ENCODE measurements around the gene FGFR4. TPM values are rescaled to one million over a fixed set of nuclear protein-coding genes. Genes with fewer than 3 reads are reported as not detected.

The FGFR4 gene
- total RNA-seq, 1 donor from 2014 or later: 1.4 TPM

DNA sequence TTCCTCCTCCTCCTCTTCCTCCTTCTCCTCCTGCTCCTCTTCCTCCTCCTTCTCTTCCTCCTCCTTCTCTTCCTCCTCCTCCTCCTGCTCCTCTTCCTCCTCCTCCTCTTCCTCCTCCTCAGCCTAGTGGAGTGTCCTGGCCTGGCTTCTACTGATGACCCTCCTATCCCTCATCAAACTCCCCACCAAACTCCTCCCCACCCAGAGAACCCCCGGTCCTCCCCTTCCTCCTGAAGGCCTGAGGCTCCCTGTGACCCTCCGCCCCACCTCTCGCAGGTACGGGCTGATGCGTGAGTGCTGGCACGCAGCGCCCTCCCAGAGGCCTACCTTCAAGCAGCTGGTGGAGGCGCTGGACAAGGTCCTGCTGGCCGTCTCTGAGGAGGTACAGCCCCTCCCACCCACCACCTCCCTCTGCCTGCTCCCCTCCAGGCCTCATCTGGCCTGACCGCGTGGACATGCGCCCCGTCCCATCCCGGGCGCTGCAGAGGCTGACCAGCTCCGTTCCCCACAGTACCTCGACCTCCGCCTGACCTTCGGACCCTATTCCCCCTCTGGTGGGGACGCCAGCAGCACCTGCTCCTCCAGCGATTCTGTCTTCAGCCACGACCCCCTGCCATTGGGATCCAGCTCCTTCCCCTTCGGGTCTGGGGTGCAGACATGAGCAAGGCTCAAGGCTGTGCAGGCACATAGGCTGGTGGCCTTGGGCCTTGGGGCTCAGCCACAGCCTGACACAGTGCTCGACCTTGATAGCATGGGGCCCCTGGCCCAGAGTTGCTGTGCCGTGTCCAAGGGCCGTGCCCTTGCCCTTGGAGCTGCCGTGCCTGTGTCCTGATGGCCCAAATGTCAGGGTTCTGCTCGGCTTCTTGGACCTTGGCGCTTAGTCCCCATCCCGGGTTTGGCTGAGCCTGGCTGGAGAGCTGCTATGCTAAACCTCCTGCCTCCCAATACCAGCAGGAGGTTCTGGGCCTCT lies 10.6 kb downstream of the FGFR4 start:
- no peak for DNase-seq (ENCODE audit: low spot score)
- no peak for ATAC-seq
- intact Hi-C loops (cut with DNase I): no loop called here

GRCh38 chr5:177098120-177098469 lies 11.4 kb downstream of the FGFR4 start:
- intact Hi-C loops (cut with DNase I): no loop called here
- DNase-seq (ENCODE audit: low spot score) (no peak), ATAC-seq (no peak)

DNA sequence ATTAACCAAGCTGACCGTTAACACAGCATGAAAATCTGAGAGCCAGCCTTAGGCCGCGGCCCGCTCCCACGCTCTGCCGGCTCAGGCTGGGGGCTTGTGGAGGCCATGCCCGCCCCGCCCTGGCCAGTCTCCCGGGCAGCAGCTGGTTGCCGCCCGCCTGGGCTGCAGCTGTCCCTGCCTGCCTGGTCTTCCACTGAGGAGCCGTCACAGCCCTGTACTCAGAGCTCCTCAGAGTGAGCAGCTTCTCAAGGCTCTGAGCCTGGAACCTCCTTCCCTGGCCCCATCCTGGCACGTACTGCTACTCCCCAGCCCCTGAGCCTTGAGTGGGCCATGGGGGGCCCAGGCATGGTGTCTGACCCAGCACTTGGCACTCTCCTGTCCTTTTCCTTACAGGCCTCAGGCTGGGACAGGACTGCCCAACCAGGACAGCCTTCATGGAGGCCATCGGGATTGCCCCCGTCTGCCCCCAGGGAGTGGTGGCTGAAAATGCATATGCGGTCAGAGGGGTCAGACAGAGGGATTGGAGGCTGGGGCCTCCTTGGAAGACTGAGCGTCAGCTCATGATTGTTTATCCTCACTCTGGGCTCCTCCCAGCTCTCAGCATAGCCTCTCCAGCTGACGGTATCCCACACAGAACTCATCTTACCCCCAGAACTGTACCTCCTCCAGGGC lies 11.9 kb downstream of the FGFR4 start:
- DNase-seq (ENCODE audit: low spot score) (no peak), ATAC-seq (no peak)
- intact Hi-C loops (cut with DNase I): no loop called here

- intact Hi-C loops (cut with DNase I): no loop called here
- ATAC-seq (no peak), DNase-seq (ENCODE audit: low spot score) (no peak)
Observed at GRCh38 chr5:177099422-177100093, 12.8 kb downstream of the FGFR4 start.

- no peak for DNase-seq (ENCODE audit: low spot score)
- no peak for ATAC-seq
- intact Hi-C loops (cut with DNase I): no loop called here
Observed at GRCh38 chr5:177100714-177101121, 14.0 kb downstream of the FGFR4 start.

GRCh38 chr5:177103523-177104253 lies 17.0 kb downstream of the FGFR4 start:
- DNase-seq (ENCODE audit: low spot score) (no peak), ATAC-seq (no peak)
- intact Hi-C loops (cut with DNase I): no loop called here

GRCh38 chr5:177105691-177106476 lies 19.2 kb downstream of the FGFR4 start:
- intact Hi-C loops (cut with DNase I): no loop called here
- no peak for ATAC-seq
- no peak for DNase-seq (ENCODE audit: low spot score)

DNA sequence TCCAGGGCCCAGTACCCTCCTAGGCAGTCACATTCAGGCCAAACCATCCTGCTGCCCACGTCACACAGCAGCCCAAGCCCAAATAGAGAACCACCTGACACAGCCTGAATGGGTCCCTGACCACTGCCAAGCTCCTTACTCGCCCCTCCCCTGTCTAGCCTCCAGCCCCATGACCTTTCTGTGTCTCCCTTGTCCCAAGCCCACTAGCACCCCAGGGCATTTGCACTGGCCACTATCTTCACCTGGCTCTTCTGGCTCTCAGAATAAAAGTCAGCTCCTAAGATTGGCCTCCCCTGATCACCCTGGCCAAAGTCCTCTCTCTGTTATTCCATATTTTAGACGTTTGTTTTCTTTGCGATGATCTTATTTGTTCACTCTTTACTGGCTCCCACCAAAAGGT lies 20.4 kb downstream of the FGFR4 start:
- no peak for DNase-seq (ENCODE audit: low spot score)
- ATAC-seq: no peak
- intact Hi-C loops (cut with DNase I): no loop called here

GRCh38 chr5:177109810-177110209 lies 23.1 kb downstream of the FGFR4 start:
- peak; percentile 35 for ATAC-seq
- no peak for DNase-seq (ENCODE audit: low spot score)
- intact Hi-C loops (cut with DNase I): no loop called here

- DNase-seq (ENCODE audit: low spot score) (no peak), ATAC-seq (peak; percentile 32)
- intact Hi-C loops (cut with DNase I): no loop called here
Observed at GRCh38 chr5:177111720-177112394, 25.1 kb downstream of the FGFR4 start.

DNA sequence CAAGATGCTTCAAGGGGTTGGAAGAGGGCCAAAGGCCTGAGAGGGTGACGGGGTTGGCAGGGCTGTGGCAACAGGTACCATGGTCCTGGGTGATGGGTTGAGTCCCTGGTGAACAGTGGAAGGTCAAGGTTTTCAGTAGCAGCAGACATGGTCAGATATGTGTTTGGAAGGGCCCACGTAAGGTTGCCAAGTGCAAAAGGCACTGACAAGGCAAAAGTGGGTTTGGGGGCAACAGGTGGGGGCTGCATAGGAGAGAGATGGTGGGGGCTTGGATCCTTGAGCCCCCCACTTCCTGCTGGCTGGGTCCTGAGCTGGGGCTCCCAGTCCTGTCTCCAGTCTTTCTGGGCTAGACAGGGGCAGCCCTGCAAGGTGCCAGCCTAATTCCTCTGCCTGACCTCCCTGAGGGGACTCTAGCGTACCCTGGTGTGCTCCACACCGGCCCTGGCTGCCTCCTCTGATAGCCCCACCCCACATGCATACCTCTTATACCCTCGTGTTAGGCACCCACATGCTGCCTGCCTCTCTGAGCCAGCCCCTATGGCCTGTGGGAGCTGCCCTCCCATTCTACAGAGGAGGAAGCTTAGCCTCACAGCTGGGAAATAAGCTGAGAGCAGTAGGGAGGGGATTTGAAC lies 26.0 kb downstream of the FGFR4 start:
- DNase-seq (ENCODE audit: low spot score) (no peak), ATAC-seq (no peak)
- intact Hi-C loops (cut with DNase I): no loop called here

DNA sequence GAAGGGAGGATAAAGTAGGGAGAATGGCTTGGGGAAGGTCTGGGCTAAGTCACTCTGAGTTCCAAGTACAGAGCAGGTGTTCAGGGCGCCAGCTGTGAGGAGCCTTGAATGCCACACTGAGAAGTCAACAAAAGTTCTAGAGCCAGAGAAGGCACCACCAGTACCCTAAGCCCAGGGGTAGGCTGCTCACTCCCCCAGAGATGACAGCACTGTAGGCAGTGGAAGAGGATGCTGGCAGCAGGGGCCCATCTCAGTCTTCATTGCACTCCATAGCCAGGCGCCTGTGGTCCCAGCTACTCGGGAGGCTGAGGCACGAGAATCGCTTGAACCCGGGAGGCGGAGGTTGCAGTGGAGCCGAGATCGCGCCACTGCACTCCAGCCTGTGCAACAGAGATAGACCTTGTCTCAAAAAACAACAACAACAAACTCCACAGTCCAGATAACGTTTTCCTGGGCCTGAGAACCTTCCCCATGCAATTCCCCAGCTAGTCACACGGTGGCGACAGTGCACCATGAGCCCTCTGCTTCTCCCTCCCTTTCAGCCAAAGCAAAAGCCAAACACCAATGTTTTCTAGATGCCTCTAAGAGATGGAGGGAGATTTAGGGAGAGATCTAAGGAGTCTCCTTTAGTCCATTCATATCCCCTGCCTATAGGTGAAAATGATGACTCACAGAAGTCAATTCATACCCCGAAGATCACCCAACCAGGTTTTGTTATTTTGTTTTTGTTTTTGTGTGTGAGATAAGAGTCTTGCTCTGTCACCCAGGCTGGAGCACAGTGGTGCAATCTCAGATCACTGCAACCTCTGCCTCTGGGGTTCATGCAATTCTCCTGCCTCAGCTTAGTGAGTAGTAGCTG lies 27.1 kb downstream of the FGFR4 start:
- intact Hi-C loops (cut with DNase I): no loop called here
- ATAC-seq (peak; percentile 53), DNase-seq (ENCODE audit: low spot score) (peak; percentile 88)

- ATAC-seq (peak; percentile 99), DNase-seq (ENCODE audit: low spot score) (peak; percentile 95)
- intact Hi-C loops (cut with DNase I): no loop called here
Observed at GRCh38 chr5:177116631-177117373, 30.1 kb downstream of the FGFR4 start.

- DNase-seq (ENCODE audit: low spot score): no peak
- no peak for ATAC-seq
- intact Hi-C loops (cut with DNase I): no loop called here
Observed at GRCh38 chr5:177117441-177118045, 30.8 kb downstream of the FGFR4 start.

- intact Hi-C loops (cut with DNase I): no loop called here
- DNase-seq (ENCODE audit: low spot score) (no peak), ATAC-seq (no peak)
Observed at GRCh38 chr5:177122566-177122965, 35.9 kb downstream of the FGFR4 start.
